RWPE2 (cell line): ENCODE results near the gene RAB7A.

Experiments
- ATAC-seq: fragments of 200-7000 bp; cut with Tn5 transposase; 3 replicates; pipeline ENCODE4 v1.9.1; 2021; ENCODE audit warnings: low read depth
- DNase-seq: peaks from one replicate; pipeline ENCODE4 v3.0.0-alpha.2; 2020; ENCODE audit warnings: low spot score
- H3K27ac ChIP-seq: fragments of 450-650 bp; 2 replicates; pipeline ENCODE4 v1.5.1; 2017; ENCODE audit warnings: mild to moderate bottlenecking; ENCODE audit not compliant: poor library complexity, severe bottlenecking
- H3K27me3 ChIP-seq: fragments of 250-450 bp; sonication (Bioruptor Pico); 2 replicates; pipeline ENCODE4 v1.5.1; 2021; ENCODE audit warnings: mild to moderate bottlenecking, moderate library complexity; ENCODE audit not compliant: insufficient read depth, poor library complexity, severe bottlenecking
- H3K36me3 ChIP-seq: fragments of 250-450 bp; sonication (Bioruptor Pico); 2 replicates; pipeline ENCODE4 v1.5.1; 2020; ENCODE audit warnings: low read depth, mild to moderate bottlenecking, moderate library complexity
- H3K4me1 ChIP-seq: fragments of 250-450 bp; sonication (Bioruptor Pico); 2 replicates; pipeline ENCODE4 v1.5.1; 2021; ENCODE audit warnings: mild to moderate bottlenecking, moderate library complexity; ENCODE audit not compliant: insufficient read depth, poor library complexity, severe bottlenecking
- H3K4me3 ChIP-seq: fragments of 250-450 bp; sonication (Bioruptor Pico); 2 replicates; pipeline ENCODE4 v1.5.1; 2021; ENCODE audit warnings: mild to moderate bottlenecking, moderate library complexity; ENCODE audit not compliant: severe bottlenecking
- H3K9me3 ChIP-seq: fragments of 250-450 bp; sonication (Bioruptor Pico); 2 replicates; pipeline ENCODE4 v1.5.1; 2021; ENCODE audit warnings: mild to moderate bottlenecking, moderate library complexity; ENCODE audit not compliant: severe bottlenecking
- TF ChIP-seq, protein P1 (sequence below): fragments of 450-650 bp; IDR thresholded peaks from one replicate; pipeline ENCODE4 v1.5.1; 2017; ENCODE audit warnings: mild to moderate bottlenecking, moderate library complexity; ENCODE audit not compliant: poor library complexity, severe bottlenecking

The RAB7A gene

GRCh38 chr3:128849911-128850455, 124.0 kb downstream of the RAB7A start:
- TF ChIP-seq, protein P1, sequence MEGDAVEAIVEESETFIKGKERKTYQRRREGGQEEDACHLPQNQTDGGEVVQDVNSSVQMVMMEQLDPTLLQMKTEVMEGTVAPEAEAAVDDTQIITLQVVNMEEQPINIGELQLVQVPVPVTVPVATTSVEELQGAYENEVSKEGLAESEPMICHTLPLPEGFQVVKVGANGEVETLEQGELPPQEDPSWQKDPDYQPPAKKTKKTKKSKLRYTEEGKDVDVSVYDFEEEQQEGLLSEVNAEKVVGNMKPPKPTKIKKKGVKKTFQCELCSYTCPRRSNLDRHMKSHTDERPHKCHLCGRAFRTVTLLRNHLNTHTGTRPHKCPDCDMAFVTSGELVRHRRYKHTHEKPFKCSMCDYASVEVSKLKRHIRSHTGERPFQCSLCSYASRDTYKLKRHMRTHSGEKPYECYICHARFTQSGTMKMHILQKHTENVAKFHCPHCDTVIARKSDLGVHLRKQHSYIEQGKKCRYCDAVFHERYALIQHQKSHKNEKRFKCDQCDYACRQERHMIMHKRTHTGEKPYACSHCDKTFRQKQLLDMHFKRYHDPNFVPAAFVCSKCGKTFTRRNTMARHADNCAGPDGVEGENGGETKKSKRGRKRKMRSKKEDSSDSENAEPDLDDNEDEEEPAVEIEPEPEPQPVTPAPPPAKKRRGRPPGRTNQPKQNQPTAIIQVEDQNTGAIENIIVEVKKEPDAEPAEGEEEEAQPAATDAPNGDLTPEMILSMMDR, result peak; percentile 33
- Histone ChIP-seq H3K27ac (no peak overlapping the region), H3K4me3 (no peak overlapping the region), H3K27me3 (no peaks in the 10 kb centered on the region), H3K9me3 (peaks cover 3% of the 10 kb centered on the region), H3K4me1 (no peaks in the 10 kb centered on the region), H3K36me3 (no peaks in the 10 kb centered on the region)
- ATAC-seq, result no peak
- DNase-seq, result no peak

DNA sequence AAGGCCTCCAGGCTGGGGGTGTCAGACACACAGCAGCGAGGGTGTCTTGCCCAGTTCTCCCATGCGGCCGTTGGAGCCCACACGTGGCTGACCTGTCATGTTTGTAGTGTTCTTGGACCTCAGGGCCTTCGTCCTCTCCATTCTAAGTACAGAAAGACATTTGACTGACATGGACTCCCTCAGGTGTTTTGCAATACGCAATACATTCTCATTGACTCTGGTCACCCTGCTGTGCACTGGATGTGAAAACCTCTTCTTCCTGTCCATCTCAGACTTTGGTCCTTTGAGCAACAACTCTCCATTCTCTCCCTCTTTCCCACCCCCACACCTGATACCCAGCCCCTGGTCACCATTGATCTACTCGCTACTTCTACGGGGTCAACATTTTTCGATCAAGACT, 124.6 kb downstream of the RAB7A start:
- DNase-seq (no peak), ATAC-seq (no peak)
- TF ChIP-seq, protein P1, result peak; percentile 14
- Histone ChIP-seq H3K4me3 (no peak overlapping the region), H3K9me3 (peaks cover 3% of the 10 kb centered on the region), H3K27me3 (no peaks in the 10 kb centered on the region), H3K27ac (no peak overlapping the region), H3K36me3 (no peaks in the 10 kb centered on the region), H3K4me1 (no peaks in the 10 kb centered on the region)

GRCh38 chr3:128851601-128852000, 125.6 kb downstream of the RAB7A start:
- Histone ChIP-seq H3K36me3 (no peaks in the 10 kb centered on the region), H3K27ac (no peak overlapping the region), H3K9me3 (peaks cover 3% of the 10 kb centered on the region), H3K4me3 (no peak overlapping the region), H3K27me3 (no peaks in the 10 kb centered on the region), H3K4me1 (no peaks in the 10 kb centered on the region)
- DNase-seq (no peak), ATAC-seq (no peak)
- TF ChIP-seq, protein P1, result no peak

GRCh38 chr3:128853826-128854225, 127.8 kb downstream of the RAB7A start:
- no peak for DNase-seq
- no peak overlapping the region for H3K27ac ChIP-seq
- ATAC-seq, result no peak
- H3K9me3 ChIP-seq, result peaks cover 3% of the 10 kb centered on the region
- TF ChIP-seq, protein P1, result no peak
- H3K27me3 ChIP-seq, result no peaks in the 10 kb centered on the region
- no peaks in the 10 kb centered on the region for H3K36me3 ChIP-seq
- no peaks in the 10 kb centered on the region for H3K4me1 ChIP-seq
- H3K4me3 ChIP-seq, result no peak overlapping the region

DNA sequence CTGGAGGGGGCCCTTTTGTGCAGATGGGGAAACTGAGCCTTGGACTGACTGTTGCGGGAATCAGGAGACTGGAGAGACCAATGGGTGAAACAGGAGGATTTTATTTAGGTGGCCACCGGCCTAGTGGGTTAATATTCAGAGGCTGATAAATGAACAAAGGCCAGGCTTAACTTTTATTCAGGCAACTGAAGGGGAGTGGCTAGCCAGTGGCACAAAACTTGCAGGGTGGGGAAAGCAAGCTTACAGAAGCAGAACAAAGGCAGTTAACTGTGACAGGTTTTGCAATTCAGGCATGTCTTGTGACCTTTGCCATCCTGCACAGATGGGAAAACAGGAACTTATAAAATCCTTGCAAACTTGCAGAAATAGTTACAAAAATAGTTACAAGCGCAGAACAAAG, 128.5 kb downstream of the RAB7A start:
- no peaks in the 10 kb centered on the region for H3K36me3 ChIP-seq
- ATAC-seq, result no peak

More for the DNA sequence above, 128.5 kb downstream of the RAB7A start:
- Histone ChIP-seq H3K4me1 (no peaks in the 10 kb centered on the region), H3K27ac (no peak overlapping the region), H3K9me3 (peaks cover 9% of the 10 kb centered on the region), H3K4me3 (no peak overlapping the region), H3K27me3 (no peaks in the 10 kb centered on the region)
- TF ChIP-seq, protein P1, result no peak
- no peak for DNase-seq
